CD4-positive, alpha-beta T cell treated with Interferon alpha-2 for 1 hour (primary cell): Measurements from ENCODE around the gene ZSWIM9.

ENCODE experiments used
- DNase-seq, 2 donors: peaks; one replicate each; pipeline ENCODE4 v3.0.0-alpha.2; 2020 to 2022

ZSWIM9 gene

GRCh38 chr19:48169939-48170803 is at the start of gene ZSWIM9, which contains the start of gene LIG1:
Gene ZSWIM9, plus strand, starts transcription at chr19:48170680. Its CDS starts 1,123 bp downstream, at chr19:48171803.
Gene LIG1, minus strand, starts transcription at chr19:48170344. Its CDS starts 4,778 bp downstream, at chr19:48165566.
- DNase-seq = peak; percentile 88 to 92

- DNase-seq = no peak
Observed at GRCh38 chr19:48121066-48121465, 49.4 kb upstream of the ZSWIM9 start.

GRCh38 chr19:48121909-48122371 is 48.5 kb upstream of the ZSWIM9 start:
- DNase-seq = no peak

- DNase-seq = no peak
Observed at GRCh38 chr19:48122421-48122820, 48.1 kb upstream of the ZSWIM9 start.

GRCh38 chr19:48123907-48124651 is 46.4 kb upstream of the ZSWIM9 start:
- no peak for DNase-seq

GRCh38 chr19:48127561-48127960 is 42.9 kb upstream of the ZSWIM9 start:
- no peak for DNase-seq

GRCh38 chr19:48133094-48133493 is 37.4 kb upstream of the ZSWIM9 start:
- DNase-seq = no peak

GRCh38 chr19:48135411-48135810 is 35.1 kb upstream of the ZSWIM9 start:
- no peak for DNase-seq

- no peak for DNase-seq
Observed at GRCh38 chr19:48136547-48136946, 33.9 kb upstream of the ZSWIM9 start.

- no peak for DNase-seq
Observed at GRCh38 chr19:48137411-48137810, 33.1 kb upstream of the ZSWIM9 start.

GRCh38 chr19:48139053-48139452 is 31.4 kb upstream of the ZSWIM9 start:
- DNase-seq = no peak

- no peak for DNase-seq
Observed at GRCh38 chr19:48147597-48148175, 22.8 kb upstream of the ZSWIM9 start.

GRCh38 chr19:48148576-48148975 is 21.9 kb upstream of the ZSWIM9 start:
- DNase-seq = no peak

GRCh38 chr19:48149430-48149829 is 21.1 kb upstream of the ZSWIM9 start:
- no peak for DNase-seq

- DNase-seq = peak; percentile 38 to 74
Observed at GRCh38 chr19:48152551-48152950, 17.9 kb upstream of the ZSWIM9 start.

GRCh38 chr19:48154003-48154402 is 16.5 kb upstream of the ZSWIM9 start:
- no peak for DNase-seq

GRCh38 chr19:48158210-48158790 is 12.2 kb upstream of the ZSWIM9 start:
- no peak for DNase-seq

GRCh38 chr19:48168689-48169088 is 1.8 kb upstream of the ZSWIM9 start:
- no peak for DNase-seq

- DNase-seq = peak; percentile 84 to 93
Observed at GRCh38 chr19:48169578-48169938, 922 bp upstream of the ZSWIM9 start.

GRCh38 chr19:48170817-48171347 is 402 bp downstream of the ZSWIM9 start:
- DNase-seq = no peak

GRCh38 chr19:48171710-48172109 is 1.2 kb downstream of the ZSWIM9 start:
- DNase-seq = no peak

- no peak for DNase-seq
Observed at GRCh38 chr19:48174445-48175030, 4.1 kb downstream of the ZSWIM9 start.
